CD4-positive, alpha-beta T cell treated with Interleukin-4 for 1 hour (primary cell): ENCODE data around the gene CFTR.

ENCODE experiments used
- DNase-seq, 2 donors: peaks; one replicate each; pipeline ENCODE4 v3.0.0-alpha.2; 2020 to 2022

Gene CFTR

GRCh38 chr7:117654780-117655179 lies 175.0 kb downstream of the CFTR start:
- no peak for DNase-seq

DNA sequence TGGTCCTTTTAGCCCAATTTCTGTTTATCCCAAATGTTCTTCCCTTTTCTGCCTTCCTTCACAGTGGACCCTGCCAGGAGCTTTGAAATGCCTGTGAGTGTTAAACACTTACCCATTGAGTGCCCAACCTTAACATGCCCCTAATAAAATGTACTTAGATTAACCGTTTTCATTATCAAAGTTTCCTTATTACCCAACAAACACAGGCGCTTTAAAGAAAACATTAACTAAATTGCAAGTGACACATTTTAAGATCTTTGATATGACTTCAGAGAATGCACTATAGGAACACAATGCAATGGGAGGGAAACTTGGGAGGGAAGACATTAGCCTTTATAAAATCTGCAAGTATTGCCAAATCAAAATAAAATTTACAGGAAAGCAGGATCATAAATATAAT lies 177.0 kb downstream of the CFTR start:
- no peak for DNase-seq

GRCh38 chr7:117659531-117660011 lies 179.7 kb downstream of the CFTR start:
- no peak for DNase-seq

DNA sequence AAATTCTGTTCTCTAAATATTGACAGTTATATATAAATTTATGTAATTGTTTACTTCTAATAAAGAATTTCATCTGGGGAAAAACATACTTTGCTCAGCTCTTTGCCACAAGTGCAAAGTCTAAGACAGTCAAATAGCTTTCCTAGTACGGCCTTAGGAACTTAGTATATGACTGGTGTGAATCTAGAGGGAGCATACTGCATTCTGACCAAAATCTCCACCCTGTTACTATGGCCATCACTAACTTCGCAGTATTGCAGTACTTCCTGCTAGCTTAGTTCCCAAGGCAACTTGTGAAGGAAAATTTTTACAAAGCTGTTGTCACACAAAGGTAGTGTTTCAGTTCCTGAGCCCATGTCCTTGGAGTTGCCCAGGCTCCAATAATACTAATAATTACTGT lies 181.5 kb downstream of the CFTR start:
- no peak for DNase-seq

DNA sequence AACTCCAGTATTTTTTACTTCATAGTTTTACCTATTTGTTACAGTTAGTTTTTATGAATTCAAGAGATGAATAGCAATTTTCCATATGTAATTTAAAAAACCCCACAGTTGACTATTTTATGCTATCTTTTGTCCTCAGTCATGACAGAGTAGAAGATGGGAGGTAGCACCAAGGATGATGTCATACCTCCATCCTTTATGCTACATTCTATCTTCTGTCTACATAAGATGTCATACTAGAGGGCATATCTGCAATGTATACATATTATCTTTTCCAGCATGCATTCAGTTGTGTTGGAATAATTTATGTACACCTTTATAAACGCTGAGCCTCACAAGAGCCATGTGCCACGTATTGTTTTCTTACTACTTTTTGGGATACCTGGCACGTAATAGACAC lies 184.2 kb downstream of the CFTR start:
- DNase-seq = no peak

DNA sequence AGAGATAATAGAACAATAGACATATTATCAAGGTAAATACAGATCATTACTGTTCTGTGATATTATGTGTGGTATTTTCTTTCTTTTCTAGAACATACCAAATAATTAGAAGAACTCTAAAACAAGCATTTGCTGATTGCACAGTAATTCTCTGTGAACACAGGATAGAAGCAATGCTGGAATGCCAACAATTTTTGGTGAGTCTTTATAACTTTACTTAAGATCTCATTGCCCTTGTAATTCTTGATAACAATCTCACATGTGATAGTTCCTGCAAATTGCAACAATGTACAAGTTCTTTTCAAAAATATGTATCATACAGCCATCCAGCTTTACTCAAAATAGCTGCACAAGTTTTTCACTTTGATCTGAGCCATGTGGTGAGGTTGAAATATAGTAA lies 185.5 kb downstream of the CFTR start:
- DNase-seq = no peak

- no peak for DNase-seq
These were observed 186.2 kb downstream of the CFTR start for GRCh38 chr7:117666031-117666430.

GRCh38 chr7:117666689-117667088 lies 186.9 kb downstream of the CFTR start:
- no peak for DNase-seq

DNA sequence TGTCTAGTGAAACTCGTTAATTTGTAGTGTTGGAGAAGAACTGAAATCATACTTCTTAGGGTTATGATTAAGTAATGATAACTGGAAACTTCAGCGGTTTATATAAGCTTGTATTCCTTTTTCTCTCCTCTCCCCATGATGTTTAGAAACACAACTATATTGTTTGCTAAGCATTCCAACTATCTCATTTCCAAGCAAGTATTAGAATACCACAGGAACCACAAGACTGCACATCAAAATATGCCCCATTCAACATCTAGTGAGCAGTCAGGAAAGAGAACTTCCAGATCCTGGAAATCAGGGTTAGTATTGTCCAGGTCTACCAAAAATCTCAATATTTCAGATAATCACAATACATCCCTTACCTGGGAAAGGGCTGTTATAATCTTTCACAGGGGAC lies 187.6 kb downstream of the CFTR start:
- no peak for DNase-seq

DNA sequence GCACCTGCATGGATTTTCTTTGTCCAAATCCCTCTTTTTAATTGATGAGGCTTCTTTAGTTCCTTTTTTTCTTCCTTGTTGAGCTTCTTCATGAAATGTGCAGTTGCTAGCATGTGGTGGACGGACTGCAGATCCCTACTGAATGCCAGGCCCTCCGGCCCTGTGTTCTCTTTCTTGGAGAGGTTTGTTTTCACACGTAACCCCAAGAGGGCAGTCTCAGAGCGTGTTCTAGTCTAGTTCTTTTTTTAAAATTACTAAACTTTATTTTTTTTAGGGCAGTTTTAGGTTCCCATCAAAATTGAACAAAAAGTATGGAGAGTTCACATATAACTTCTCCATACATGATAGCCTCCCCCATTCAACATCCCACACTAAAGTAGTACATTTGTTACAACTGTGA lies 190.0 kb downstream of the CFTR start:
- no peak for DNase-seq

DNA sequence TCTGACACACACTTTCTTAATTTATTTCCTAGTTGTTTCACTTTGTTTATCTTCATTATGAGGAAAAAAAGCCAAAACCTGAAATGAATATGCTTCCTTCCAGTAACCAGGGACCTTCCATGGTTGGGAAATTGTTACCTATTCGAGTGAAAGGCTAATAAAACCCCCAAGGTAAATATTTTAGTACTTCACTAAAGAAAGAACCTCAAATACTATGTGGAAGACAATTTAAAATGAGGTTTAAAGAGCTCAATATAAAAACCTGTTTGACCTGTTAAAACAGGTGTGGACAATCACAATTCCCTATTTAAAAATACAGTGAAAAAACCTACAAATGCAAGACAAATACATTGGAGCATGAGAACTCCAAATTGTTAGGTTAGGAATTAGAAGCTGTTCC lies 192.6 kb downstream of the CFTR start:
- no peak for DNase-seq

- no peak for DNase-seq
These were observed 193.5 kb downstream of the CFTR start for GRCh38 chr7:117673367-117673766.

GRCh38 chr7:117673839-117674238 lies 194.0 kb downstream of the CFTR start:
- DNase-seq = no peak

GRCh38 chr7:117674617-117675016 lies 194.8 kb downstream of the CFTR start:
- no peak for DNase-seq

DNA sequence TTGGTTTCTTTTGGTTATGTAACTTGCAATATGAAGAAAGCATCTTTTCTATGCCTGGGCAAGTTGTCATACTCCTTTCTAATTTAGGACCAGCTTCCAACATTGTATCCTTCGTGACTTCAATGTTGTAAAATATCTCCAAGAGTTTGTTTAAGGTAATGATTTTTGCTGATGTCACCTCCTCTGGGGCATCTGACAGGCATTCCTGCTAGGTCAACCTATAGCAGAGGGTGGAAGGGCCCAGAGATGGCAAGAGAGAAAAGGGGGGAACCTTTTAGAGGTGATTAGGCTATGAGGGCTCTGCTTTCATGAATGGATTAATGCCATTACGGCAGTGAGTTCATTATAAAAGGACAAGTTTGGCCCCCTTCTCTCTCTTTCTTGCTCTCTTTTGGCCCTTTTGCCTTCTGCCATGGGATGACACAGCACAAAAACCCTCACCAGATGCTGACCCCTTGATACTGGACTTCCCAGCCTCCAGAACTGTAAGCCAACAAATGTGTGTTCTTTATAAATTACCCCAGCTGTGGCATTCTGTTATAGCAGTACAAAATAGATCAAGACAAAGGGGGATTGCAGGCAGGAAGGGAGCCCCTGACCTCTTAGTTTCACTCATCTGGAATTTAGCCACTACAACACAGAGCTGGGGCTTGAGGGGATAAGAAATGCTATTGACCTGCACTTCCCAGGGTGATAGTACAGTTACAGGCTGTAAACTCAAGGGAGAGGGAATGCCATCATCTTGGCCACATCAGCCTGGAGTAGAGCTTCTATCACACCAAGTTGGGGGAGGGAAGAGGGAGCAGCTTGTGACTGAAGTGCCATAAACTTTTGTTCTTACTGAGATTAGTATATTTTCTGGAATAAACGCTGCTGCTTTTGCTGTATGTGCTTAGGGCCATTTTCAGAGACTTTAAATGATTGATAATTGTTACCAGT lies 195.9 kb downstream of the CFTR start:
- DNase-seq = no peak

DNA sequence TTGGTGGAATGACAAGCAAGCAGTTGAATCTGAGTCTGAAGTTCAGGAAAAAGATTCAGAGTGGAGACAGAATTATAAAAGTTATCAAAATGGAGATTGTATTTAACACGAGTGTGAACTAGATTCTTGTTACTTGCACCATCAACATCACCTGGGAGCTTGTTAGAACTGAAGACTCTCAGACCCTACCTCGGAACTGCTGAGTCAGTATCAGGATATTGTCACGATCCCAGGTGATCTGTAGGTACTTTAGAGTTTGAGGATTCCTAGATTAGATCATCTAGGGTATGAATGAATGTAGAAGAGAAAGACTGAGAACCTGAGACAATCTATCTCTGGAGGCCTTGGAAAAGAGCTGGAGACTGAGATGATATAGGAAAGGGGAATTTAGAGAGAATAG lies 199.3 kb downstream of the CFTR start:
- no peak for DNase-seq

- no peak for DNase-seq
These were observed 203.0 kb downstream of the CFTR start for GRCh38 chr7:117682681-117683385.

GRCh38 chr7:117683430-117684175 lies 203.8 kb downstream of the CFTR start:
- no peak for DNase-seq

GRCh38 chr7:117685795-117686194 lies 206.0 kb downstream of the CFTR start:
- no peak for DNase-seq

- DNase-seq = no peak
These were observed 206.6 kb downstream of the CFTR start for GRCh38 chr7:117686311-117686935.

DNA sequence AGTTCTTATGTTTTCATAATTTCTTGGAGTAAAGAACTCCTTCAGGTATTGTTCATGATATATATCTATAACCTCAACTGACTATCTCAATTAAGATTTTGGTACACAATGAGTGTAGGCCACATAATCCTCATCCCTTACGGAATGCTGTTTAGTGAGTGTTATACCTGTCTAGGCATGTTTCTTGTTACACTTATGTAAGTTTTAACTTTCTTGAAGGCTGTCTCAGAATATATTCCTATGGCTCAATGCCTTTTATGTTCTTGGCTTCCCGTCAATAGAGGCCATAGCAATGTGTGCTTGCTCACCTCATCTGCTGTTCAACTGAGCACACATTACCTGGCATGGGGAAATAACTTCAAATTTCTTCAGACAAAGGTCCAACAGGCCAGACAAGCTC lies 208.3 kb downstream of the CFTR start:
- no peak for DNase-seq

DNA sequence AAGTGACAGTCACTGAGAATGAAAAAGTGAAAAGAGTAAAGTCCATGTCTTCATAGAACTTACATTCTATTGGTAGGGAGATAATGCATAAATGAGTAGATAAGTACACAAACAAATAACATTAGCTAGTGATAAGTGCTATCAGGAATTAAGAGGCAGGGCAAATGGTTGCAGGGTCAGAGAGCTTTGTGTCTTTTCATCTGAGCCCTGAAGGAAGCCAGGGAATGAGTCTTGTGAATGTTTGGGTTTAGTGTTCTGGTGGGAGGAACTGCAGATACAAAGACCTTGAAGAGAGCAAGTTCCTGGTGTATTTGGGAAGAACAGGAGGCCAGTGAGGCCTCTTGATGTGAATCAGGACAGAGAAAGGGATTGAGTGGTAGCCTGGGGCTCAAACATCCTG lies 209.6 kb downstream of the CFTR start:
- no peak for DNase-seq

DNA sequence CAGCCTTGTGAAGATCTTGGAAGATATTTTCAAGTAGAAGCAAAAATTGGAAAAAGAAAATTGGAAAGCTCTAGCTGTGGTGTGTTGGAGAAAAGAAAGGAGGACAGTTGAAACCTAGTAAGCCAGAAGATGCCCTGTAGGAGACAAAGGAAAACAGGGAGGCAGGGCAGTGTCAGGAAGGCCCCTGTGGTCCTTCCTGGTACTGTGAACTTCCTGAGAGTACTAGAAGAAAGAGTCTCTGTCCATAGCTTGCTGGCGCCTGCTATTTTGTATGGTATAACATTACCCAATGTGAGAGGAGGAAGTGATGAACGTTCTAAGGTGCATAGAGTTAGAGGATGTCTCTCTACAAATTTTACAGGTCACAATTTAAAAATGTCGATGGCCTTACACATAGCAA lies 210.3 kb downstream of the CFTR start:
- DNase-seq = no peak
